Peyer's patch (tissue), 4 donors: ENCODE measurements around the gene PPARGC1A.

Experiments used
- POLR2A ChIP-seq, 2 donors: fragments of 450-650 bp; IDR thresholded peaks; one replicate each; pipeline ENCODE4 v1.5.1; 2017; ENCODE audit warnings: antibody characterized with exemption in 2 of 2, mild to moderate bottlenecking in 2 of 2, moderate library complexity in 2 of 2
- TF ChIP-seq, protein P1 (sequence below), 6 experiments: fragments of 450-650 bp in 4 of 6; fragments of 200-600 bp in 2 of 6; sonication (generic) in 1 of 6; IDR thresholded peaks; one replicate each; pipeline ENCODE4 v1.5.1; 2017 to 2019; ENCODE audit warnings: antibody characterized with exemption in 6 of 6, mild to moderate bottlenecking in 3 of 6, moderate library complexity in 1 of 6

DNA sequence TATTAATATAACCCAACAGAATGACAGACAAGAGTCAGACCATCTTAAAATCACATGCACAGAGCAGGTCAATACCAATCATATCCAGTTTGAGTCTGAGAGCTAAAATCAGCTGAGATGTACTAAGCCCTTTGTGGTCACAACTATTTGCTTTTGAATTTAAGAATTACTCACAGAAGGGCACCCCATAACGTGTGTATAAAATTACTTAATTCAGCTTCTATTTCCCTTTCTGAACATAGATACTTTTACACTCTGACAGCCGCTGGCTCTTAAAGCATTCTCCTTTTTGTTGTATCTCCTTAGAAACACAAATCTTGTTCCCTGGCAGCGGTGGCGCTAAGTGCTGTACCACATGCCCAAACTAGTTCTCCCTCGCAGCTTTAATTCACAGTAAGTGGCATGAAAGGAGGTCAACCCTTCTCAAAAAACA is 14.8 kb upstream of the PPARGC1A start:
- TF ChIP-seq POLR2A (IDR thresholded peaks at IDR 0.05), result no peak
- TF ChIP-seq, protein P1, sequence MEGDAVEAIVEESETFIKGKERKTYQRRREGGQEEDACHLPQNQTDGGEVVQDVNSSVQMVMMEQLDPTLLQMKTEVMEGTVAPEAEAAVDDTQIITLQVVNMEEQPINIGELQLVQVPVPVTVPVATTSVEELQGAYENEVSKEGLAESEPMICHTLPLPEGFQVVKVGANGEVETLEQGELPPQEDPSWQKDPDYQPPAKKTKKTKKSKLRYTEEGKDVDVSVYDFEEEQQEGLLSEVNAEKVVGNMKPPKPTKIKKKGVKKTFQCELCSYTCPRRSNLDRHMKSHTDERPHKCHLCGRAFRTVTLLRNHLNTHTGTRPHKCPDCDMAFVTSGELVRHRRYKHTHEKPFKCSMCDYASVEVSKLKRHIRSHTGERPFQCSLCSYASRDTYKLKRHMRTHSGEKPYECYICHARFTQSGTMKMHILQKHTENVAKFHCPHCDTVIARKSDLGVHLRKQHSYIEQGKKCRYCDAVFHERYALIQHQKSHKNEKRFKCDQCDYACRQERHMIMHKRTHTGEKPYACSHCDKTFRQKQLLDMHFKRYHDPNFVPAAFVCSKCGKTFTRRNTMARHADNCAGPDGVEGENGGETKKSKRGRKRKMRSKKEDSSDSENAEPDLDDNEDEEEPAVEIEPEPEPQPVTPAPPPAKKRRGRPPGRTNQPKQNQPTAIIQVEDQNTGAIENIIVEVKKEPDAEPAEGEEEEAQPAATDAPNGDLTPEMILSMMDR (IDR thresholded peaks at IDR 0.05), result no peak
